ENCODE data around the gene ARHGDIG. TPM values are rescaled to one million over a fixed set of nuclear protein-coding genes. Genes with fewer than 3 reads are reported as not detected.

Gene ARHGDIG
- total RNA-seq, 1 experiment from 2014 or later: 5.9 TPM

- no peak overlapping the region for H3K4me3 Mint-ChIP-seq
- whole genome bisulfite sequencing (ENCODE audit: extremely low coverage, insufficient read length, low lambda C conversion rate): no CpG with 5 or more reads among the region's 40 CpGs
- H3K27ac Mint-ChIP-seq: peak overlapping the region in 2 of 3 experiments; percentile 44 to 61; a peak in 3 of 7 replicates
Measured at GRCh38 chr16:268141-269053, 12.0 kb upstream of the ARHGDIG start.

More at GRCh38 chr16:268141-269053, 12.0 kb upstream of the ARHGDIG start:
- no peak overlapping the region for H2AK5ac ChIP-seq (ENCODE audit: insufficient read length, low read length)
- no peaks in the 10 kb centered on the region for H3K27me3 ChIP-seq (ENCODE audit: insufficient read depth, low read length)
- H3K9me3 ChIP-seq (ENCODE audit: control insufficient read depth, low read depth, low read length): no peaks in the 10 kb centered on the region
- no peaks in the 10 kb centered on the region for H3K79me1 ChIP-seq (ENCODE audit: insufficient read depth, low read depth, low read length, poor library complexity, severe bottlenecking)
- no peaks in the 10 kb centered on the region for H3K79me2 ChIP-seq (ENCODE audit: insufficient read depth, low read length)
- TF ChIP-seq CTCF (conservative IDR thresholded peaks at IDR 0.05): no peak
- H3K27me3 Mint-ChIP-seq (ENCODE audit: low read depth): no peaks in the 10 kb centered on the region
- H3K4me1 ChIP-seq (ENCODE audit: insufficient read depth, low read length): no peaks in the 10 kb centered on the region
- H4K91ac ChIP-seq (ENCODE audit: insufficient read length, low read depth, low read length): no peak overlapping the region
- no peaks in the 10 kb centered on the region for H3K23me2 ChIP-seq (ENCODE audit: insufficient read length, low read depth, low read length, poor library complexity, severe bottlenecking)
- no peak overlapping the region for H3K23ac ChIP-seq (ENCODE audit: insufficient read length, low read depth, low read length)
- no peak overlapping the region for H3K9ac ChIP-seq (ENCODE audit: extremely low read depth, insufficient read length, low read length)
- no peak overlapping the region for H3T11ph ChIP-seq (ENCODE audit: low read length)
- H3K14ac ChIP-seq (ENCODE audit: insufficient read depth, low read length): no peak overlapping the region
- DNase-seq: peak; percentile 38
- H3K4ac ChIP-seq (ENCODE audit: low read depth, low read length): no peak overlapping the region
- no peaks in the 10 kb centered on the region; a peak in 1 of 5 replicates for H3K9me3 Mint-ChIP-seq
- H2BK20ac ChIP-seq (ENCODE audit: low read depth, low read length, poor library complexity, severe bottlenecking): no peak overlapping the region
- peaks cover 0 to 6% of the 10 kb centered on the region in 2 experiments; a peak in 1 of 4 replicates for H3K4me1 Mint-ChIP-seq
- H4K5ac ChIP-seq (ENCODE audit: insufficient read length, low read depth, low read length): no peak overlapping the region
- H4K8ac ChIP-seq (replicated peaks; ENCODE audit: insufficient read length, low read depth, low read length): peak overlapping the region; percentile 21
- H2BK5ac ChIP-seq (ENCODE audit: insufficient read length, low read length): no peak overlapping the region
- no peak overlapping the region for H3K56ac ChIP-seq (ENCODE audit: insufficient read length, low read depth, low read length)
- H2AFZ ChIP-seq (ENCODE audit: low read length): no peak overlapping the region
- no peak overlapping the region for H2BK15ac ChIP-seq (ENCODE audit: low read depth, low read length)
- no peak overlapping the region for H3K27ac ChIP-seq (ENCODE audit: insufficient read length, low read depth, low read length)
- no peak overlapping the region for H3K18ac ChIP-seq (ENCODE audit: insufficient read length, low read depth, low read length)
- no peak overlapping the region for H3K4me2 ChIP-seq (ENCODE audit: insufficient read depth, insufficient read length, low read length)
- no peak overlapping the region for H2BK120ac ChIP-seq (ENCODE audit: low read depth, low read length, poor library complexity, severe bottlenecking)
- H3K36me3 Mint-ChIP-seq (ENCODE audit: insufficient read depth in 1 of 3, low read depth in 3 of 3): peaks cover 0 to 8% (median 4%) of the 10 kb centered on the region in 3 experiments; a peak in 3 of 7 replicates
- no peak overlapping the region for H2BK12ac ChIP-seq (ENCODE audit: insufficient read length, low read depth, low read length)
- H4K20me1 ChIP-seq (ENCODE audit: control insufficient read depth, insufficient read depth, insufficient read length): no peaks in the 10 kb centered on the region

Data from H9 (cell line).